KMS-11 (cell line): ENCODE results near the gene UBASH3B.

Source experiments
- H2AFZ ChIP-seq: fragments of 200-600 bp; sonication (generic); 2 replicates; pipeline ENCODE4 v1.6.1; 2016; ENCODE audit warnings: antibody characterized with exemption, mixed run types, low read depth
- H3K27ac ChIP-seq: fragments of 200-600 bp; sonication (generic); 2 replicates; pipeline ENCODE4 v1.6.1; 2016; ENCODE audit warnings: mild to moderate bottlenecking, mixed run types
- H3K27me3 ChIP-seq: fragments of 200-600 bp; sonication (generic); 2 replicates; pipeline ENCODE4 v1.6.1; 2017; ENCODE audit warnings: mild to moderate bottlenecking, low read depth, mixed run types, moderate library complexity; ENCODE audit not compliant: insufficient read depth
- H3K36me3 ChIP-seq: fragments of 200-600 bp; sonication (generic); 2 replicates; pipeline ENCODE4 v1.6.1; 2017; ENCODE audit warnings: mild to moderate bottlenecking, mixed run types; ENCODE audit not compliant: insufficient read depth
- H3K4me1 ChIP-seq: fragments of 200-600 bp; sonication (generic); 2 replicates; pipeline ENCODE4 v1.6.1; 2016; ENCODE audit warnings: mild to moderate bottlenecking, low read depth, mixed run types; ENCODE audit not compliant: poor library complexity, severe bottlenecking
- H3K4me2 ChIP-seq: fragments of 200-600 bp; sonication (generic); 2 replicates; pipeline ENCODE4 v1.7.0; 2016; ENCODE audit warnings: mild to moderate bottlenecking, mixed run types
- H3K4me3 ChIP-seq: fragments of 200-600 bp; sonication (generic); IDR thresholded peaks from 2 replicates; pipeline ENCODE4 v1.6.1; 2017; ENCODE audit warnings: low read depth, low read length, mixed read lengths; ENCODE audit not compliant: insufficient read depth
- H3K79me2 ChIP-seq: fragments of 200-600 bp; sonication (generic); 2 replicates; pipeline ENCODE4 v1.6.1; 2016; ENCODE audit warnings: low read depth, mixed run types; ENCODE audit not compliant: insufficient read depth
- H3K9ac ChIP-seq: fragments of 200-600 bp; sonication (generic); 2 replicates; pipeline ENCODE4 v1.6.1; 2016; ENCODE audit warnings: mild to moderate bottlenecking, mixed run types
- H4K20me1 ChIP-seq: fragments of 200-600 bp; sonication (generic); 2 replicates; pipeline ENCODE4 v1.6.1; 2016; ENCODE audit warnings: mild to moderate bottlenecking, mixed run types; ENCODE audit not compliant: insufficient read depth
- TF ChIP-seq, protein P1 (sequence below): fragments of 200-600 bp; sonication (generic); conservative IDR thresholded peaks from 2 replicates; pipeline ENCODE4 v1.6.1; 2017; ENCODE audit warnings: low read depth, mild to moderate bottlenecking, antibody characterized with exemption, low read length, moderate library complexity, mixed read lengths

The UBASH3B gene

DNA sequence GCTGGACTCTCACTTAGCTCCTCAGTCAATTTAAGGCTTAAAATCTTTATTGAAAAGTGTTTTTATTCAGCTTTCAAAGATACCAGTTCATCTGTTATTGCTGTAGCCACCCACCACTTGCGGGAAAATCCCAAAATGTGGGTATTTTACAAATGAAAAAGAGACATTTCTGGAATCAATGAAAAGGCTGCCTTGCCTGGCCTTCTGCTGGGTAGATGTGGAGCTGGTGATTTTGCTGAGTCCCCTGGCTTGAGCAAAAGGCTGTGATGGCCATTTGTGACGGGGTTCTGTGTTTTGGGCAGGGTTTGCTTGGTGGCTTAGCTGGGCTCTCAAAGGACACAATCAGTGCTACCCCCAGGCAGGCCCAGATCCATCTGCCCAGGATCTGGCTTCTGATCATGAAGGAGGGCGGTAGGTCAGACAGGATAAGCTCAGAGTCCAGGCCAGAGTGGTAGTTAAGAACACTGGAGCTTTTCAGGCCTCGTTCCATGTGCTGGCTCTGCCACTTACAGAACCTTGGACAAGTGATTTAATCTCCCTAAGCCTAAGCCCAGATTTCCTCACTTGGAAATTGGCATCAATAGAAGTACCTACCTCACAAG lies 36.1 kb downstream of the UBASH3B start:
- TF ChIP-seq, protein P1, sequence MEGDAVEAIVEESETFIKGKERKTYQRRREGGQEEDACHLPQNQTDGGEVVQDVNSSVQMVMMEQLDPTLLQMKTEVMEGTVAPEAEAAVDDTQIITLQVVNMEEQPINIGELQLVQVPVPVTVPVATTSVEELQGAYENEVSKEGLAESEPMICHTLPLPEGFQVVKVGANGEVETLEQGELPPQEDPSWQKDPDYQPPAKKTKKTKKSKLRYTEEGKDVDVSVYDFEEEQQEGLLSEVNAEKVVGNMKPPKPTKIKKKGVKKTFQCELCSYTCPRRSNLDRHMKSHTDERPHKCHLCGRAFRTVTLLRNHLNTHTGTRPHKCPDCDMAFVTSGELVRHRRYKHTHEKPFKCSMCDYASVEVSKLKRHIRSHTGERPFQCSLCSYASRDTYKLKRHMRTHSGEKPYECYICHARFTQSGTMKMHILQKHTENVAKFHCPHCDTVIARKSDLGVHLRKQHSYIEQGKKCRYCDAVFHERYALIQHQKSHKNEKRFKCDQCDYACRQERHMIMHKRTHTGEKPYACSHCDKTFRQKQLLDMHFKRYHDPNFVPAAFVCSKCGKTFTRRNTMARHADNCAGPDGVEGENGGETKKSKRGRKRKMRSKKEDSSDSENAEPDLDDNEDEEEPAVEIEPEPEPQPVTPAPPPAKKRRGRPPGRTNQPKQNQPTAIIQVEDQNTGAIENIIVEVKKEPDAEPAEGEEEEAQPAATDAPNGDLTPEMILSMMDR: no peak
- H2AFZ ChIP-seq: no peak overlapping the region
- no peak overlapping the region for H3K4me2 ChIP-seq
- H3K36me3 ChIP-seq: no peaks in the 10 kb centered on the region
- no peak overlapping the region for H3K27ac ChIP-seq
- no peaks in the 10 kb centered on the region for H3K27me3 ChIP-seq
- no peaks in the 10 kb centered on the region for H3K4me1 ChIP-seq
- no peak overlapping the region for H3K9ac ChIP-seq
- H3K4me3 ChIP-seq: no peak overlapping the region
- no peaks in the 10 kb centered on the region for H3K79me2 ChIP-seq
- no peaks in the 10 kb centered on the region for H4K20me1 ChIP-seq

DNA sequence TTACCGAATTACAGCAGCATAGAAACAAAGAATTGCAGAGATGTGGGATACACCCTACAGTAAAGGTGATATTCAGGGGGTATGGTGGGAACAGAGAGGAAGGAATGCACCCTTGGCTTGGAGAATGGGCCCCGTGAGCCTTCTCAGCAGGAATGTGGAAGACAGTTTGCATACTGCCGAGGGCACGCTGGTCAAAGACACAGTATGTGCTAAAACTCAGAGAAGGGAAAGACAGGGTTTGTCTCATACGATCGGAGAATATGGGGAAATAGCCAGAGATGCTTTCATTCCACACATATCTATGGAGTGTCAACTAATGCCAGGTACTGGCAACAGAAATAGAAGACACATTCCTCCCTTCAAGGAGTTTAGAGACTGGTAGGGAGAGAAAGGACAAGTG lies 36.9 kb downstream of the UBASH3B start:
- H3K36me3 ChIP-seq: no peaks in the 10 kb centered on the region
- no peak overlapping the region for H3K4me2 ChIP-seq
- no peaks in the 10 kb centered on the region for H4K20me1 ChIP-seq
- H3K27ac ChIP-seq: no peak overlapping the region
- no peak overlapping the region for H3K4me3 ChIP-seq
- H3K9ac ChIP-seq: no peak overlapping the region
- H3K79me2 ChIP-seq: no peaks in the 10 kb centered on the region
- no peaks in the 10 kb centered on the region for H3K4me1 ChIP-seq
- no peak overlapping the region for H2AFZ ChIP-seq
- TF ChIP-seq, protein P1: no peak
- no peaks in the 10 kb centered on the region for H3K27me3 ChIP-seq

DNA sequence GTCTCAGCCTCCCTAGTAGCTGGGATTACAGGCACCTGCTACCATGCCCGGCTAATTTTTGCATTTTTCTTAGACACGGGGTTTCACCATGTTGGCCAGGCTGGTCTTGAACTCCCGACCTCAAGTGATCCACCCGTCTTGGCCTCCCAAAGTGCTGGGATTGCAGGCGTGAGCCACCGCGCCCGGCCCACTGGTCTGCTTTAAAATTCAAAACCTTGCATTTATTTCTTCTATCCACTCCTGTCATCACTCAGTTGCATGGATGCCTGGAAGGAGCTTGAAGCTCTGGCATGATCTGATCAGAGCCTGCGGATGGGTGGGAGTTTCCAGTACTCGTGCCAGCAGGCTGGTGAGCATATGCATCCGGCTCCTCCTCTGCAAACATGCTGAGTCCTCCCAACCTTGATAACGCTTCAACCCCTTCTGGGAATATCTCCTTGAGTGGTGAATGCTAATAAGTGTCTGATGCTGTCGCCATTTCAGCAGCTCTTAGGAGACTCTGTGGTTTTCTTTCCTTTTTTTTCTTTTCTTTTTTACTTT lies 39.6 kb downstream of the UBASH3B start:
- no peak overlapping the region for H3K9ac ChIP-seq

DNA sequence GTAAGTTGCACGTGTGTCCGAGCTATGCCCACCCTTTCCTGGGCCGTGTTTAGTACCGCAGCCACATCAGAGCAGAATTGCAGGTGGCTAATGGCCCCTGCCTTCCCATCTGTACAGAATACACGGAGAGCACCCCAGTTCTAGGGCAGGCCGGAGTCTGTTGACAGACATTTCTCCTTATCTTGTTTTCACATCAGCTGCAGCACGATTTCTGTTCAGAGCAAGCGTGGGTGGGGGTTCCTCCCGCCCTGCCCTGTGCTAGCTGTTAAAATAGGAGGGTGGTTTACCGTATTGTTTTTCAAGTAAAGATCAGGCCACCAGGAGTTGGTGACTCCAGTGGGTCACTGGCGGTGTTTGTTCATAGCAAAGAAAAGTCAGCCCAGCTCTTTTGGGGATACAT lies 41.1 kb downstream of the UBASH3B start:
- Histone ChIP-seq H3K27me3 (no peaks in the 10 kb centered on the region), H3K4me3 (no peak overlapping the region), H4K20me1 (no peaks in the 10 kb centered on the region), H3K4me1 (no peaks in the 10 kb centered on the region), H3K79me2 (no peaks in the 10 kb centered on the region), H2AFZ (no peak overlapping the region), H3K9ac (no peak overlapping the region), H3K36me3 (no peaks in the 10 kb centered on the region), H3K4me2 (no peak overlapping the region), H3K27ac (no peak overlapping the region)
- TF ChIP-seq, protein P1: no peak

More for the DNA sequence above, 39.6 kb downstream of the UBASH3B start:
- H3K27me3 ChIP-seq: no peaks in the 10 kb centered on the region
- no peaks in the 10 kb centered on the region for H3K36me3 ChIP-seq
- no peak overlapping the region for H3K4me3 ChIP-seq
- H3K4me2 ChIP-seq: no peak overlapping the region
- TF ChIP-seq, protein P1: no peak
- H3K79me2 ChIP-seq: no peaks in the 10 kb centered on the region
- no peaks in the 10 kb centered on the region for H4K20me1 ChIP-seq
- H3K4me1 ChIP-seq: no peaks in the 10 kb centered on the region
- no peak overlapping the region for H3K27ac ChIP-seq
- no peak overlapping the region for H2AFZ ChIP-seq
